Activated T-cell treated with anti-CD3 and anti-CD28 coated beads, Interleukin-2, amount 50 U/mL, for 72 hours (primary cell): ENCODE data around the gene ABHD8. TPM values are rescaled to one million over a fixed set of nuclear protein-coding genes. Genes with fewer than 3 reads are reported as not detected.
A peak's percentile ranks its signal among the peaks of the same experiment; 100 is the strongest.

Experiments used
- ATAC-seq, 2 donors: fragments of 150-1000 bp; cut with Tn5 transposase; replicated peaks in 1 of 2; 2 replicates each; pipeline ENCODE4 v1.10.0; 2021; ENCODE audit warnings: moderate library complexity in 2 of 2, mild to moderate bottlenecking in 1 of 2
- DNase-seq, 2 donors: peaks; one replicate each; pipeline ENCODE4 v3.0.0; 2021 to 2022; ENCODE audit warnings: mixed read lengths in 1 of 2
- H3K27ac Mint-ChIP-seq: one replicate; pipeline ENCODE4 v1.8.0; 2022; ENCODE audit warnings: mild to moderate bottlenecking, moderate library complexity, mixed read lengths
- H3K27me3 Mint-ChIP-seq: one replicate; pipeline ENCODE4 v1.8.0; 2022; ENCODE audit warnings: low read depth, mixed read lengths
- H3K36me3 Mint-ChIP-seq, 2 donors: one replicate each; pipeline ENCODE4 v1.8.0; 2022; ENCODE audit warnings: mixed read lengths in 2 of 2, mild to moderate bottlenecking in 1 of 2; ENCODE audit not compliant: insufficient read depth in 2 of 2
- H3K4me1 Mint-ChIP-seq: one replicate; pipeline ENCODE4 v1.8.0; 2022; ENCODE audit warnings: low read depth, mixed read lengths
- H3K4me3 Mint-ChIP-seq, 2 donors: one replicate each; pipeline ENCODE4 v1.8.0; 2022; ENCODE audit warnings: mild to moderate bottlenecking in 2 of 2, mixed read lengths in 2 of 2, moderate library complexity in 2 of 2
- H3K9me3 Mint-ChIP-seq, 2 donors: one replicate each; pipeline ENCODE4 v1.8.0; 2022; ENCODE audit warnings: mixed read lengths in 2 of 2
- total RNA-seq, 2 donors: library from RNA; stranded (reverse); gene quantifications; one replicate each; pipeline ENCODE4 v1.2.3, GENCODE V29; 2022

ABHD8 gene
- 10 to 100 TPM; 16.1 to 16.6 TPM for total RNA-seq

GRCh38 chr19:17303167-17303939 lies at the start of gene ABHD8:
Gene ABHD8 (minus strand): TSS chr19:17303425. CDS start chr19:17301616, 1,809 bp downstream.
- Mint-ChIP-seq H3K9me3 (no peaks in the 10 kb centered on the region), H3K4me3 (peak within 1 kb of the TSS; percentile 78 to 94), H3K4me1 (peaks cover 43% of the 10 kb centered on the region), H3K27me3 (no peaks in the 10 kb centered on the region), H3K27ac (no peak within 1 kb of the TSS), H3K36me3 (no peaks in the 10 kb centered on the region)
- ATAC-seq = peak; percentile 73 to 76
- peak; percentile 97 to 98 for DNase-seq

- ATAC-seq = no peak
- Mint-ChIP-seq H3K36me3 (no peaks in the 10 kb centered on the region), H3K27ac (no peak overlapping the region), H3K4me3 (no peak overlapping the region), H3K27me3 (peaks cover 28% of the 10 kb centered on the region), H3K4me1 (no peaks in the 10 kb centered on the region), H3K9me3 (no peaks in the 10 kb centered on the region)
- no peak for DNase-seq
These were observed 49.5 kb upstream of the ABHD8 start for GRCh38 chr19:17352608-17353280.

GRCh38 chr19:17351815-17352435 lies 48.7 kb upstream of the ABHD8 start:
- peaks cover 34% of the 10 kb centered on the region for H3K27me3 Mint-ChIP-seq
- ATAC-seq = no peak

GRCh38 chr19:17348700-17349099 lies 45.5 kb upstream of the ABHD8 start:
- H3K9me3 Mint-ChIP-seq = no peaks in the 10 kb centered on the region
- H3K27me3 Mint-ChIP-seq = peaks cover 32% of the 10 kb centered on the region
- DNase-seq (no peak), ATAC-seq (no peak)
- no peak overlapping the region for H3K4me3 Mint-ChIP-seq
- H3K36me3 Mint-ChIP-seq = no peaks in the 10 kb centered on the region
- H3K4me1 Mint-ChIP-seq = peaks cover 9% of the 10 kb centered on the region
- no peak overlapping the region for H3K27ac Mint-ChIP-seq

More at GRCh38 chr19:17351815-17352435, 48.7 kb upstream of the ABHD8 start:
- Mint-ChIP-seq H3K36me3 (no peaks in the 10 kb centered on the region), H3K4me3 (no peak overlapping the region), H3K4me1 (no peaks in the 10 kb centered on the region), H3K9me3 (no peaks in the 10 kb centered on the region), H3K27ac (no peak overlapping the region)
- no peak for DNase-seq

GRCh38 chr19:17347877-17348276 lies 44.7 kb upstream of the ABHD8 start:
- Mint-ChIP-seq H3K27me3 (peaks cover 23% of the 10 kb centered on the region), H3K36me3 (no peaks in the 10 kb centered on the region), H3K9me3 (no peaks in the 10 kb centered on the region), H3K4me3 (no peak overlapping the region), H3K27ac (no peak overlapping the region), H3K4me1 (peaks cover 9% of the 10 kb centered on the region)
- no peak for DNase-seq
- ATAC-seq = no peak

- H3K4me1 Mint-ChIP-seq = peaks cover 9% of the 10 kb centered on the region
- peaks cover 19% of the 10 kb centered on the region for H3K27me3 Mint-ChIP-seq
- H3K9me3 Mint-ChIP-seq = no peaks in the 10 kb centered on the region
- no peak overlapping the region for H3K4me3 Mint-ChIP-seq
- H3K36me3 Mint-ChIP-seq = no peaks in the 10 kb centered on the region
- H3K27ac Mint-ChIP-seq = no peak overlapping the region
- no peak for ATAC-seq
- no peak for DNase-seq
These were observed 44.1 kb upstream of the ABHD8 start for GRCh38 chr19:17347361-17347760.

- peak overlapping the region in 1 of 2 donors; percentile 13 for H3K4me3 Mint-ChIP-seq
- H3K9me3 Mint-ChIP-seq = no peaks in the 10 kb centered on the region
- no peak overlapping the region for H3K27ac Mint-ChIP-seq
- H3K4me1 Mint-ChIP-seq = peaks cover 9% of the 10 kb centered on the region
- peak; percentile 95 to 96 for ATAC-seq
- H3K36me3 Mint-ChIP-seq = no peaks in the 10 kb centered on the region
- peak; percentile 84 to 88 for DNase-seq
- peaks cover 17% of the 10 kb centered on the region for H3K27me3 Mint-ChIP-seq
These were observed 43.0 kb upstream of the ABHD8 start for GRCh38 chr19:17346109-17346671.

GRCh38 chr19:17341845-17342244 lies 38.6 kb upstream of the ABHD8 start:
- ATAC-seq (no peak), DNase-seq (no peak)
- Mint-ChIP-seq H3K9me3 (no peaks in the 10 kb centered on the region), H3K4me1 (peaks cover 15% of the 10 kb centered on the region), H3K27ac (no peak overlapping the region), H3K4me3 (no peak overlapping the region), H3K36me3 (peaks cover 0 to 3% of the 10 kb centered on the region in 2 donors), H3K27me3 (no peaks in the 10 kb centered on the region)

- H3K27me3 Mint-ChIP-seq = no peaks in the 10 kb centered on the region
- H3K4me1 Mint-ChIP-seq = peaks cover 12% of the 10 kb centered on the region
- no peak overlapping the region for H3K4me3 Mint-ChIP-seq
- peaks cover 0 to 5% of the 10 kb centered on the region in 2 donors for H3K36me3 Mint-ChIP-seq
- no peak overlapping the region for H3K27ac Mint-ChIP-seq
- ATAC-seq (no peak), DNase-seq (no peak)
- no peaks in the 10 kb centered on the region for H3K9me3 Mint-ChIP-seq
These were observed 38.2 kb upstream of the ABHD8 start for GRCh38 chr19:17341386-17341785.

- H3K4me3 Mint-ChIP-seq = no peak overlapping the region
- H3K9me3 Mint-ChIP-seq = no peaks in the 10 kb centered on the region
- no peak overlapping the region for H3K27ac Mint-ChIP-seq
- DNase-seq (no peak), ATAC-seq (no peak)
- no peaks in the 10 kb centered on the region for H3K27me3 Mint-ChIP-seq
- H3K4me1 Mint-ChIP-seq = peaks cover 10% of the 10 kb centered on the region
- H3K36me3 Mint-ChIP-seq = peaks cover 0 to 5% of the 10 kb centered on the region in 2 donors
These were observed 37.7 kb upstream of the ABHD8 start for GRCh38 chr19:17340871-17341357.

GRCh38 chr19:17340302-17340870 lies 37.2 kb upstream of the ABHD8 start:
- Mint-ChIP-seq H3K36me3 (peaks cover 0 to 5% of the 10 kb centered on the region in 2 donors), H3K27ac (no peak overlapping the region), H3K27me3 (no peaks in the 10 kb centered on the region), H3K4me3 (no peak overlapping the region), H3K9me3 (no peaks in the 10 kb centered on the region), H3K4me1 (peaks cover 10% of the 10 kb centered on the region)
- ATAC-seq (no peak), DNase-seq (no peak)

- no peaks in the 10 kb centered on the region for H3K9me3 Mint-ChIP-seq
- peak overlapping the region; percentile 90 to 100 for H3K4me3 Mint-ChIP-seq
- DNase-seq (peak; percentile 47 to 62), ATAC-seq (no peak)
- H3K27me3 Mint-ChIP-seq = no peaks in the 10 kb centered on the region
- peaks cover 18% of the 10 kb centered on the region for H3K4me1 Mint-ChIP-seq
- H3K27ac Mint-ChIP-seq = no peak overlapping the region
- peaks cover 0 to 5% of the 10 kb centered on the region in 2 donors for H3K36me3 Mint-ChIP-seq
These were observed 36.0 kb upstream of the ABHD8 start for GRCh38 chr19:17339088-17339741.
